ACC112 (cell line): ENCODE results near the gene MKI67.

Source experiments
- H2AFZ ChIP-seq: fragments of 200-600 bp; sonication (generic); one replicate; pipeline ENCODE4 v1.6.0; 2017; ENCODE audit warnings: antibody characterized with exemption, low read length; ENCODE audit not compliant: unreplicated experiment
- H3K27ac ChIP-seq: fragments of 200-600 bp; sonication (generic); 2 replicates; pipeline ENCODE4 v1.5.1; 2014; ENCODE audit warnings: low read depth, mild to moderate bottlenecking, antibody characterized with exemption, low read length, moderate library complexity
- H3K27me3 ChIP-seq: fragments of 200-600 bp; sonication (generic); 2 replicates; pipeline ENCODE4 v1.6.1; 2014; ENCODE audit warnings: mild to moderate bottlenecking, antibody characterized with exemption, low read length, moderate library complexity, mixed read lengths; ENCODE audit not compliant: insufficient read depth
- H3K36me3 ChIP-seq: fragments of 200-600 bp; sonication (generic); 2 replicates; pipeline ENCODE4 v1.6.1; 2016; ENCODE audit warnings: mild to moderate bottlenecking, antibody characterized with exemption, low read length, moderate library complexity, mixed read lengths; ENCODE audit not compliant: insufficient read depth
- H3K4me1 ChIP-seq: fragments of 200-600 bp; sonication (generic); one replicate; pipeline ENCODE4 v1.6.1; 2016; ENCODE audit warnings: low read length, mixed read lengths; ENCODE audit not compliant: insufficient read depth, unreplicated experiment, control insufficient read depth
- H3K4me3 ChIP-seq: fragments of 200-600 bp; sonication (generic); 2 replicates; pipeline ENCODE4 v1.5.1; 2014; ENCODE audit warnings: mild to moderate bottlenecking, low read depth, low read length
- H3K79me2 ChIP-seq: fragments of 200-600 bp; sonication (generic); one replicate; pipeline ENCODE4 v1.6.0; 2016; ENCODE audit warnings: low read length; ENCODE audit not compliant: control insufficient read depth, unreplicated experiment, insufficient read depth

The MKI67 gene

DNA sequence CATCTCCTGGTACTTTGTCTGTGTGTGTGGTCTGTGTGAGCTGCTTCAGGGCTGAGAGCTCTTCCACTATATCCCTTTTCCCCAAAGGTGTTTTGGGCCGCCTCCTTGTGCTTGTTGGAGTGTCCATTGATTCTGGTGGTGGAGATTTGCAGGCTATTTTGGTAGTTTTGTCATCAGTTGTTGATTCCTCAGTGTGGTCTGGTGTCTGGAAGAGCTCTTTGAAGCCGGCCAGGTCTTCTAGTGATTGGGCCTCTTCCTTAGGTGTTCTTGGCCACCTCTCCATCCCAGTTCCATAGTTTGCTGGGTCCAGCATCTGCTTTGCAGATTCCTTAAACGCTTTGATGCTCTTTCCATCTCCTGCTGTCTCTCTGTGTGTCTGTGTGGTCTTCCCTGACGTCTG is 20.8 kb downstream of the MKI67 start:
- Histone ChIP-seq H3K36me3 (peaks cover 62% of the 10 kb centered on the region), H3K79me2 (no peaks in the 10 kb centered on the region), H3K27me3 (no peaks in the 10 kb centered on the region), H3K27ac (no peak overlapping the region), H3K4me3 (no peak overlapping the region), H3K4me1 (no peaks in the 10 kb centered on the region), H2AFZ (no peak overlapping the region)

DNA sequence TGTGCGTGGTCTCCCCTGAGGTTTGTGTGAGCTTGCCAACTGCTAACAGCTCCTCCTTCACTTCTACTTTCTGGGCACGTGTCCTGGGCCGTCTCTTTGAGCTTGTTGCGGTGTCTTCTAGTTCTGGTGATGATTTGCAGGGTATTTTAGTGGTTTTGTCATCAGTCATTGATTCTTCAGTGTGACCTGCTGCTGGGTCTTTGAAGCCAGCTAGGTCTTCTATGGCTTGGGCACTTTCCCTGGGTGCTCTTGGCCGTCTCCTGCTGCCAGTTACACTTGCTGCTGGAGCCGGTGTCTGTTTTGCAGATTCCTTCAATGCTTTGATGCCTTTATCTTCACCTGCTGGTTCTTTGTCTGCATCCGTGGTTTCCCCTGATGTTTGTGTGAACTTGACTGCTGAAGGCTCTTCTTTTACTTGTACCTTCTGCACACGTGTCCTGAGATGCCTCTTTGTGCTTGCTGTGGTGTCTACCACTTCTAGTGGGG is 23.0 kb downstream of the MKI67 start:
- no peaks in the 10 kb centered on the region for H3K27me3 ChIP-seq
- H3K27ac ChIP-seq = no peak overlapping the region
- no peak overlapping the region for H3K4me3 ChIP-seq
- no peaks in the 10 kb centered on the region for H3K79me2 ChIP-seq
- no peak overlapping the region for H2AFZ ChIP-seq
- H3K4me1 ChIP-seq = no peaks in the 10 kb centered on the region
- peaks cover 54% of the 10 kb centered on the region for H3K36me3 ChIP-seq

DNA sequence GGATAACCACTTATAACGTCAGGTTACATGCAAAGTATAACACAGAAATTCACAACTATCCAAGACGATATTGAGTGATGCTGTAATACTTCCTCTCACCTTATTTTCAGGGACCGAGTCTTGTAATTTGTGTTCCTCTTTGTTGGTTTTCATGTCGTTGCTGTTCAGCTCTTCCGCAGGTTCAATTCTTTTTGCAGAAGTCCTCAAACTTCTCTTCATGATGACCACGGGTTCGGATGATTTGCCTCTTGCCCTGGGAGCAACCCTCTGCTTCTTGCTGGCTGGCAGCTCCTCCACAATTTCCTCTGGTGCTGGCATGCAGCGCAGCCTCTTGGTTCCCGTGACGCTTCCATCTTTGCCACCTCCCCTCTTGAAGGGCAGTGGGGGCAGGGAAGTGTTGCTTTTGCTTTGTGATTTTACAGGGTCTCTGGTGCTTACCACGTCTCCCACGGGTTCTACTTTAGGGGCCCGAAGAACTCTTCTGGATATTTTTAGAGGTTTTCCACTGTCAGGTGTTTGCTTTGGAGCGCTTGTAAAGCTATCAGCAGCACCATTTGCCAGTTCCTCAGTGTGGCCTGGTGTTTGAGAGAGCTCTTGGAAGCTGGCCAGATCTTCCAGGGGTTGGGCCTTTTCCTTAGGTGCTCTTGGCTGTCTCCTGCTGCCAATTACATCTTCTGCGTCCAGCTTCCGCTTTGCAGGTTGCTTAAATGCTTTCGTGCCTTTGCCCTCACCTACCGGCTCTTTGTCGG is 23.6 kb downstream of the MKI67 start:
- no peaks in the 10 kb centered on the region for H3K4me1 ChIP-seq
- no peak overlapping the region for H2AFZ ChIP-seq
- H3K27ac ChIP-seq = no peak overlapping the region
- H3K27me3 ChIP-seq = no peaks in the 10 kb centered on the region
- H3K36me3 ChIP-seq = peaks cover 54% of the 10 kb centered on the region
- H3K4me3 ChIP-seq = no peak overlapping the region
- no peaks in the 10 kb centered on the region for H3K79me2 ChIP-seq

DNA sequence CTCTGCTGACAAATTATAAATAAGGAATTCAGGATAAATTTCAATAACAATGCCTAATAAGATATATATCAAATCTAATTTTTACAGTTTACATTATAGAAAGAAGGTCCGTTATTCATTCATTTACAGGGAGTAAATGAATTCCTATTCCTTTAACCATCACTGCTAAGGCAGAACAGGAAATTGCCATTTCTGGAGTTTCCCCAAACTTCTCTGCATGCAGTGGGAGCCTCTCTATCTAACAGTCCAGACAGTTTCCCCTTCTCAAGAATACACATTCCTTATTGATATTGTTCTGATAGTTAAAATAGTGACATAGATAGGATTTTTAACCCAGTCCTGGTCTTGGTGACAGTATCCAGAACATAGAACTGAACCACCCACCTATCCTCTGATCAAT is 24.3 kb downstream of the MKI67 start:
- Histone ChIP-seq H3K36me3 (peaks cover 53% of the 10 kb centered on the region), H3K79me2 (no peaks in the 10 kb centered on the region)

DNA sequence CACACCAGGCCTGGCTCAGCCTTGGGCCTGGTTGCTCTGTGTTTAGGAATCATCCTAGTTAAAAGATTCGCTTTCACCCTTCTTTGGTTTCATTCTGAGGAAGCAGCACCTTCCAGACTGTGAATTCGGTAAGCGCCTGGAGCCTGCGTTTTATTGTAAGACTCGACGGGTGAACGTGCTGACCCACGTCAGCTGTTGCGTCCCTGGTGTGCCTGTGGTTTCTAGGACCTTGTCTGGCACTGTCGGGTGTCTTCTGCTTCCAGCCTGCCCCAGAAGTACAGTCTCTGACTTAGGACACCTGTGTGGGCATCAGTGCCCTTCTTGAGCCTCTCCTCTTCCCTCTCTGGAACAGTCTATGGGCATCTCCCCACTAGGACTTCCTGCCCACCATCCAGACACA is 26.3 kb downstream of the MKI67 start:
- no peak overlapping the region for H3K4me3 ChIP-seq
- H2AFZ ChIP-seq = no peak overlapping the region
- no peaks in the 10 kb centered on the region for H3K79me2 ChIP-seq
- no peaks in the 10 kb centered on the region for H3K27me3 ChIP-seq
- H3K36me3 ChIP-seq = peaks cover 35% of the 10 kb centered on the region
- no peak overlapping the region for H3K27ac ChIP-seq
- no peaks in the 10 kb centered on the region for H3K4me1 ChIP-seq

More for the DNA sequence above, 24.3 kb downstream of the MKI67 start:
- Histone ChIP-seq H3K27me3 (no peaks in the 10 kb centered on the region), H3K4me3 (no peak overlapping the region), H3K4me1 (no peaks in the 10 kb centered on the region), H3K27ac (no peak overlapping the region), H2AFZ (no peak overlapping the region)

DNA sequence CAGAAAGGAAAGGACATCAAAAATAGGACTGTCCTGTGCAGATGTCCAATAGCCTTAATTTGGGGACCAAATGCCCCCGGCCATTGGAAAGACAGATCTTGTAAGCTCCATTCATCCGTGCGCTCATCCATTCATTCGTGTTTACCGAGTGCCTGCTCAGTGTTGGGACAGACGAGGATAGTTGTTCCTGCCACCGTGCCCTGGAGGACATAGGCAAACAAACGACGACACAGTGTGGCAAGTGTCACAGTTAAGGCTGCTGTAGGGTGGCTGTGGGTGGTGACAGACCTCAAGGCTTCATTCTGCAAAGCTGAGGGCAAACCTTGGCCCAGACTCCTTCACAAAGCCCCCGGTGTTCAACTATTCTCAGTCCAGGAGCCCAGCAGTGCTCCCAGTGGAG is 27.6 kb downstream of the MKI67 start:
- H3K36me3 ChIP-seq = peaks cover 33% of the 10 kb centered on the region
- H3K79me2 ChIP-seq = no peaks in the 10 kb centered on the region

DNA sequence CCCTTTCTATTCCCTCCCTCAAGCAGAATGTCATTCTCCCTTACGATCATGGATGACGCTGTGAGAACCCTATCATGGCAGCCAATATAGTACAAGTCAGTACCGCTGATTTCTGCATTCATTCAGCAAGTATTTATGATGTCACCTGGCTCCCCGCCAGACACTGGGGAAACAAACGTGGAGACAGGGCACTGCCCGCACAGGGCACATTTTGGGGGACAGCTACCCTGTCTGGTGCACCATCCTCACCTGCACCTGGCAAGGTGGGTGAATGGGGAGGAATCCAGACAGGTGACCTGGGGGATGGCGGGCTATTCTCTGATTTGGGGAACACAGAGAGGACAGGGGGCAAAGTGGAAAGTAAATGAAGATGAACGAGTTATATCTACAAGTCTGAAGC is 28.4 kb downstream of the MKI67 start:
- no peak overlapping the region for H2AFZ ChIP-seq
- no peaks in the 10 kb centered on the region for H3K27me3 ChIP-seq
- no peaks in the 10 kb centered on the region for H3K4me1 ChIP-seq
- H3K79me2 ChIP-seq = no peaks in the 10 kb centered on the region
- H3K4me3 ChIP-seq = no peak overlapping the region
- H3K27ac ChIP-seq = no peak overlapping the region
- peaks cover 33% of the 10 kb centered on the region for H3K36me3 ChIP-seq

More for the DNA sequence above, 27.6 kb downstream of the MKI67 start:
- Histone ChIP-seq H3K27ac (no peak overlapping the region), H3K4me3 (no peak overlapping the region), H2AFZ (no peak overlapping the region), H3K27me3 (no peaks in the 10 kb centered on the region), H3K4me1 (no peaks in the 10 kb centered on the region)

DNA sequence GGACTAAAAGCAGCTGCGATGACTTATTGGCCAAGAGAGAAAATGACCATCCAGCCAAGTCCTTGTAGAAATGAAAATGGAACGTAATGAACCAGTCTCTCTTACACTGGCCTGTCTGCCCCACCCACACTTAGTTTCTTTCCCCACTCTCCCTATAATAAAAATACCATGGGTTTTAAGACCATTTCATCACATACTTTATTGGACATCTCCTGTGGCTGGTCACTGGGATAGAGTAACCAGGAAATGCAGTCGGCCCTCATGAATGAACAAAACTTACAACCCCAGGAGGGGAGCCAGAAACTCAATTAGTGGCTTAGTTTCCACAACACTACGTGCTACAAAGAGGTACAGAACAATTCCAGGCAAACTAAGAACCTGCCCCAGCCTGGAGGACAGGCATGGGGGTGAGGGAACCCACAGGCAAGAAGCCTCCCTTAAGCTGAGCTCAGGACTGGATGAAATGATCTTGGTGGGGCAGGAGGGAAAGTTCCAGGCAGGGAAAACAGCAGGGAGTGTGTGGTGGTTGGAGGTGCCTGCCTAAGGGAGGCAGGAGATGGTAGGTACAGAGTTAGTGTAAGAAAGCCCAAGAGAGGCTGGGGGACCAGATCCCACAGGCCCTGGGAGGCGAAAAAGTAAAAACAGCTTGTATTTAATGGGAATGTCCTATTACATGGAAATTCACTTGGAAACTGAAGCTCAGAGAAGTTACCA is 29.6 kb downstream of the MKI67 start:
- no peak overlapping the region for H2AFZ ChIP-seq
- H3K27ac ChIP-seq = no peak overlapping the region
- H3K79me2 ChIP-seq = no peaks in the 10 kb centered on the region
- H3K27me3 ChIP-seq = no peaks in the 10 kb centered on the region
- peaks cover 33% of the 10 kb centered on the region for H3K36me3 ChIP-seq
- no peaks in the 10 kb centered on the region for H3K4me1 ChIP-seq
- H3K4me3 ChIP-seq = no peak overlapping the region

DNA sequence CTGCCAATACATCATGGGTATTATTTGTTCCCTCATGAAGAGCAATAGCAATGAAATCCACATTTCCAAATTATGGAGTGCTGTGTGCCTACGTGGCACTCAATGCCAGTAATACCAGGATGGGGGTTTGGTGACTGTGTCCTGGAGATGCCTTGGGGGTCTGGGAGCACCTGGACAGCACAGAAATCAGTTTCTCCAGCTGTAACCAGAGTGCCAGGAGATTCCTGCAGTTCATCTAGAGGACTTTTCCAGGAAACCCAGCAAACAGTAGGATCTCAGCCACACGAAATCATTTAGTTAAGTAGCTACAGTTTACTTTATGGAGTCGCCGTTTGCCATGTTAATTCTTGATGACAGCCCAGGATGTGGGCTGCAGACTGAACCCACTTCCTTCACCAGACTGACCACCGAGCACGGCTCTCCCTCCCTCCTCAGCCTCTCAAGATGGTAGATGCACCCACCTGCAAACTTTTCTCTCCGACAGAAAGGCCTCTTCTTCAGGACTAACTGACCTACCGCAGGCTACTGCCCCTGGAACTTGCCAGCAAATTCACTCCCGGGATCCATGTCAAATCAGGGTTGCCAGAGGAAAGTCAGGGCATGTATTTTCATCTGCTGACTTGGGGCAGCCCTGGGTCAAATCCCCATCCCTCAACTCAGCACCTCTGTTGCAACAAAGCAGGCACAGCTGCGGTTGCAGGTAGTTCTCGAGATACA is 30.3 kb downstream of the MKI67 start:
- Histone ChIP-seq H3K4me3 (no peak overlapping the region), H2AFZ (no peak overlapping the region), H3K36me3 (peaks cover 28% of the 10 kb centered on the region; the same call in 1 of the 2 replicates), H3K27me3 (no peaks in the 10 kb centered on the region), H3K79me2 (no peaks in the 10 kb centered on the region), H3K27ac (no peak overlapping the region), H3K4me1 (no peaks in the 10 kb centered on the region)

DNA sequence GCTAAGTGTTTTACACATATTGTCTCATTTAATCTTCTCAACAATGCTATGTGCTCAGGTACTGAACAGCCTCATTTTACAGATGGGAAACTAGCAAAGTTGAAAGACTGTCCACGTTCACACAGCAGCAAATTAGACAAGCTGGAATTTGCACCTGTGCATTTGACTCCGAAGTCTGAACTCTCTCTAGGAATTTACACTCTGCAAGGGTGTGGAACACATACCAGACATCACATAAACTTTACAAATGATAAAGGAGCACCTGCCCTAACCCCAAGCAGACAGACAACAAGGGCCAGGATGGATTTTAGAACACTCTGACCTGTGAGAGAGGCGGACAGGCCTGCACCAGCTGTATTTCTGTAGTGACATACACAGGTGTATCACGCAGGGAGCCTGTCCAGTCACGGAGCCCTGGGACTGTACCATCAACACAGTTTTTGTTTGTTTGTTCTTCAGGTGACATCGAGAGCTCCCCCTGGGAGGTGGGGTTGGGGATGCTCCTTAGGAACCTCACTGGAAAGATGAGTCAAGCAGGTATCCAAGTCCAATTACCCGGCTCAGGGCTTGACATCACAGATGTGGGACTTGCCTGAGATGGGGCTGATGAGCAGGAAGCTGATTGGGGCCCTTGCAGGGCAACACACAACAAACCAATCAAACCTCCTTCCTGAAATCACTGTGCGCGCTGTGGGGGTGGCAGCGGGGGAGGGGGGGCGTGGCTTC is 31.0 kb downstream of the MKI67 start:
- no peaks in the 10 kb centered on the region for H3K27me3 ChIP-seq

More for the DNA sequence above, 31.0 kb downstream of the MKI67 start:
- Histone ChIP-seq H3K27ac (no peak overlapping the region), H2AFZ (no peak overlapping the region), H3K4me3 (no peak overlapping the region), H3K36me3 (peaks cover 24% of the 10 kb centered on the region; the same call in 1 of the 2 replicates), H3K4me1 (no peaks in the 10 kb centered on the region), H3K79me2 (no peaks in the 10 kb centered on the region)
